ACC112 (cell line): ENCODE data around the gene CHMP1A.

Experiments used
- H2AFZ ChIP-seq: fragments of 200-600 bp; sonication (generic); one replicate; pipeline ENCODE4 v1.6.0; 2017; ENCODE audit warnings: antibody characterized with exemption, low read length; ENCODE audit not compliant: unreplicated experiment
- H3K27ac ChIP-seq: fragments of 200-600 bp; sonication (generic); 2 replicates; pipeline ENCODE4 v1.5.1; 2014; ENCODE audit warnings: low read depth, mild to moderate bottlenecking, antibody characterized with exemption, low read length, moderate library complexity
- H3K27me3 ChIP-seq: fragments of 200-600 bp; sonication (generic); 2 replicates; pipeline ENCODE4 v1.6.1; 2014; ENCODE audit warnings: mild to moderate bottlenecking, antibody characterized with exemption, low read length, moderate library complexity, mixed read lengths; ENCODE audit not compliant: insufficient read depth
- H3K36me3 ChIP-seq: fragments of 200-600 bp; sonication (generic); 2 replicates; pipeline ENCODE4 v1.6.1; 2016; ENCODE audit warnings: mild to moderate bottlenecking, antibody characterized with exemption, low read length, moderate library complexity, mixed read lengths; ENCODE audit not compliant: insufficient read depth
- H3K4me1 ChIP-seq: fragments of 200-600 bp; sonication (generic); one replicate; pipeline ENCODE4 v1.6.1; 2016; ENCODE audit warnings: low read length, mixed read lengths; ENCODE audit not compliant: insufficient read depth, unreplicated experiment, control insufficient read depth
- H3K4me3 ChIP-seq: fragments of 200-600 bp; sonication (generic); 2 replicates; pipeline ENCODE4 v1.5.1; 2014; ENCODE audit warnings: mild to moderate bottlenecking, low read depth, low read length
- H3K79me2 ChIP-seq: fragments of 200-600 bp; sonication (generic); one replicate; pipeline ENCODE4 v1.6.0; 2016; ENCODE audit warnings: low read length; ENCODE audit not compliant: control insufficient read depth, unreplicated experiment, insufficient read depth

The CHMP1A gene

GRCh38 chr16:89621698-89622409 is 35.7 kb downstream of the CHMP1A start:
- H3K4me3 ChIP-seq, result no peak overlapping the region
- no peak overlapping the region for H2AFZ ChIP-seq
- H3K27ac ChIP-seq, result no peak overlapping the region
- H3K36me3 ChIP-seq, result no peaks in the 10 kb centered on the region
- H3K79me2 ChIP-seq, result no peaks in the 10 kb centered on the region
- H3K27me3 ChIP-seq, result no peaks in the 10 kb centered on the region
- peaks cover 4% of the 10 kb centered on the region for H3K4me1 ChIP-seq

GRCh38 chr16:89621136-89621697 is 36.3 kb downstream of the CHMP1A start:
- Histone ChIP-seq H3K79me2 (no peaks in the 10 kb centered on the region), H2AFZ (no peak overlapping the region), H3K4me3 (no peak overlapping the region), H3K27me3 (no peaks in the 10 kb centered on the region), H3K36me3 (no peaks in the 10 kb centered on the region), H3K4me1 (peaks cover 4% of the 10 kb centered on the region), H3K27ac (no peak overlapping the region)

GRCh38 chr16:89620406-89620841 is 37.1 kb downstream of the CHMP1A start:
- peaks cover 4% of the 10 kb centered on the region for H3K4me1 ChIP-seq
- H3K27me3 ChIP-seq, result no peaks in the 10 kb centered on the region
- H3K36me3 ChIP-seq, result no peaks in the 10 kb centered on the region
- H2AFZ ChIP-seq, result no peak overlapping the region
- H3K79me2 ChIP-seq, result no peaks in the 10 kb centered on the region
- no peak overlapping the region for H3K4me3 ChIP-seq
- H3K27ac ChIP-seq, result no peak overlapping the region

GRCh38 chr16:89619840-89620239 is 37.7 kb downstream of the CHMP1A start:
- H2AFZ ChIP-seq, result no peak overlapping the region
- H3K36me3 ChIP-seq, result no peaks in the 10 kb centered on the region
- no peak overlapping the region for H3K27ac ChIP-seq
- peaks cover 4% of the 10 kb centered on the region for H3K4me1 ChIP-seq
- no peaks in the 10 kb centered on the region for H3K79me2 ChIP-seq
- H3K27me3 ChIP-seq, result no peaks in the 10 kb centered on the region
- H3K4me3 ChIP-seq, result no peak overlapping the region

GRCh38 chr16:89618109-89618998 is 39.2 kb downstream of the CHMP1A start:
- Histone ChIP-seq H2AFZ (no peak overlapping the region), H3K79me2 (no peaks in the 10 kb centered on the region), H3K4me3 (no peak overlapping the region), H3K27ac (no peak overlapping the region), H3K27me3 (no peaks in the 10 kb centered on the region), H3K36me3 (no peaks in the 10 kb centered on the region), H3K4me1 (peaks cover 2% of the 10 kb centered on the region)

- H3K27me3 ChIP-seq, result no peaks in the 10 kb centered on the region
- no peaks in the 10 kb centered on the region for H3K4me1 ChIP-seq
- H2AFZ ChIP-seq, result no peak overlapping the region
- no peaks in the 10 kb centered on the region for H3K79me2 ChIP-seq
- no peak overlapping the region for H3K4me3 ChIP-seq
- no peaks in the 10 kb centered on the region for H3K36me3 ChIP-seq
- no peak overlapping the region for H3K27ac ChIP-seq
These were observed 40.5 kb downstream of the CHMP1A start for GRCh38 chr16:89617036-89617435.

GRCh38 chr16:89616623-89617022 is 40.9 kb downstream of the CHMP1A start:
- Histone ChIP-seq H3K79me2 (no peaks in the 10 kb centered on the region), H3K4me3 (no peak overlapping the region), H3K27me3 (no peaks in the 10 kb centered on the region), H3K27ac (no peak overlapping the region), H3K4me1 (no peaks in the 10 kb centered on the region), H2AFZ (no peak overlapping the region), H3K36me3 (no peaks in the 10 kb centered on the region)

- no peaks in the 10 kb centered on the region for H3K36me3 ChIP-seq
- H3K4me3 ChIP-seq, result no peak overlapping the region
- no peaks in the 10 kb centered on the region for H3K4me1 ChIP-seq
- no peak overlapping the region for H2AFZ ChIP-seq
- no peak overlapping the region for H3K27ac ChIP-seq
- no peaks in the 10 kb centered on the region for H3K27me3 ChIP-seq
- no peaks in the 10 kb centered on the region for H3K79me2 ChIP-seq
These were observed 41.9 kb downstream of the CHMP1A start for GRCh38 chr16:89615596-89616090.

GRCh38 chr16:89615176-89615575 is 42.3 kb downstream of the CHMP1A start:
- Histone ChIP-seq H2AFZ (no peak overlapping the region), H3K36me3 (no peaks in the 10 kb centered on the region), H3K79me2 (no peaks in the 10 kb centered on the region), H3K4me3 (no peak overlapping the region), H3K4me1 (no peaks in the 10 kb centered on the region), H3K27me3 (no peaks in the 10 kb centered on the region), H3K27ac (no peak overlapping the region)

GRCh38 chr16:89613954-89614459 is 43.5 kb downstream of the CHMP1A start:
- no peak overlapping the region for H3K4me3 ChIP-seq
- no peaks in the 10 kb centered on the region for H3K27me3 ChIP-seq
- no peaks in the 10 kb centered on the region for H3K79me2 ChIP-seq
- peaks cover 2% of the 10 kb centered on the region for H3K4me1 ChIP-seq
- H2AFZ ChIP-seq, result no peak overlapping the region
- no peak overlapping the region for H3K27ac ChIP-seq
- H3K36me3 ChIP-seq, result no peaks in the 10 kb centered on the region
